SU-DHL-6 (cell line): ENCODE results near the gene DNAI7.

Experiments used
- CTCF ChIP-seq: fragments of 200-600 bp; sonication (generic); IDR thresholded peaks from one replicate; pipeline ENCODE4 v1.5.1; 2017; ENCODE audit warnings: antibody characterized with exemption, mild to moderate bottlenecking, low read length, moderate library complexity; ENCODE audit not compliant: insufficient read depth, poor library complexity, severe bottlenecking
- EZH2phosphoT487 ChIP-seq: fragments of 200-600 bp; sonication (generic), shearing (Covaris generic); conservative IDR thresholded peaks from 2 replicates; pipeline ENCODE4 v1.6.1; 2018; ENCODE audit warnings: mild to moderate bottlenecking, antibody characterized with exemption, low read length, moderate library complexity, mixed read lengths

- TF ChIP-seq CTCF (no peak), EZH2phosphoT487 (no peak)
Observed at GRCh38 chr12:25200703-25201102, 5.7 kb upstream of the DNAI7 start.
